Endothelial cell (in vitro differentiated cells): ENCODE results near the gene NXNL2. TPM values are rescaled to one million over a fixed set of nuclear protein-coding genes. Genes with fewer than 3 reads are reported as not detected.

Source experiments
- DNase-seq: peaks from one replicate; pipeline ENCODE4 v3.0.0; 2021; ENCODE audit warnings: low spot score
- H3K27ac Mint-ChIP-seq: one replicate; pipeline ENCODE4 v1.8.0; 2021; ENCODE audit warnings: mixed read lengths, inconsistent platforms; ENCODE audit not compliant: unreplicated experiment
- H3K27me3 Mint-ChIP-seq: one replicate; pipeline ENCODE4 v1.8.0; 2021; ENCODE audit warnings: mild to moderate bottlenecking, moderate library complexity, mixed read lengths, inconsistent platforms; ENCODE audit not compliant: unreplicated experiment
- H3K36me3 Mint-ChIP-seq: one replicate; pipeline ENCODE4 v1.8.0; 2021; ENCODE audit warnings: mild to moderate bottlenecking, low read depth, mixed read lengths, inconsistent platforms; ENCODE audit not compliant: unreplicated experiment
- H3K4me1 Mint-ChIP-seq: one replicate; pipeline ENCODE4 v1.8.0; 2021; ENCODE audit warnings: mild to moderate bottlenecking, mixed read lengths, inconsistent platforms; ENCODE audit not compliant: unreplicated experiment
- H3K4me3 Mint-ChIP-seq: one replicate; pipeline ENCODE4 v1.8.0; 2021; ENCODE audit warnings: mild to moderate bottlenecking, mixed read lengths, inconsistent platforms; ENCODE audit not compliant: unreplicated experiment
- H3K9me3 Mint-ChIP-seq: one replicate; pipeline ENCODE4 v1.8.0; 2021; ENCODE audit warnings: mixed read lengths, inconsistent platforms; ENCODE audit not compliant: unreplicated experiment
- CTCF ChIP-seq: fragments of 200-600 bp; sonication (generic); IDR thresholded peaks from one replicate; pipeline ENCODE4 v1.5.0; 2021; ENCODE audit warnings: antibody characterized with exemption; ENCODE audit not compliant: unreplicated experiment
- total RNA-seq: library from RNA; stranded (reverse); fragmentation: NEBNext Ultra II Directional; extraction: Animal tissue kit (Norgen Biotek cat#: 25700); gene quantifications from one replicate; pipeline ENCODE4 v1.2.1, GENCODE V29; 2021; ENCODE audit not compliant: unreplicated experiment

Gene NXNL2
- total RNA-seq, 1 donor from 2014 or later = not detected

GRCh38 chr9:88559661-88560060, 24.7 kb downstream of the NXNL2 start:
- TF ChIP-seq CTCF = no peak
- DNase-seq = no peak
- no peaks in the 10 kb centered on the region for H3K36me3 Mint-ChIP-seq
- H3K27me3 Mint-ChIP-seq = peaks cover 6% of the 10 kb centered on the region
- H3K4me3 Mint-ChIP-seq = no peak overlapping the region
- no peaks in the 10 kb centered on the region for H3K9me3 Mint-ChIP-seq
- no peaks in the 10 kb centered on the region for H3K4me1 Mint-ChIP-seq
- H3K27ac Mint-ChIP-seq = no peak overlapping the region

DNA sequence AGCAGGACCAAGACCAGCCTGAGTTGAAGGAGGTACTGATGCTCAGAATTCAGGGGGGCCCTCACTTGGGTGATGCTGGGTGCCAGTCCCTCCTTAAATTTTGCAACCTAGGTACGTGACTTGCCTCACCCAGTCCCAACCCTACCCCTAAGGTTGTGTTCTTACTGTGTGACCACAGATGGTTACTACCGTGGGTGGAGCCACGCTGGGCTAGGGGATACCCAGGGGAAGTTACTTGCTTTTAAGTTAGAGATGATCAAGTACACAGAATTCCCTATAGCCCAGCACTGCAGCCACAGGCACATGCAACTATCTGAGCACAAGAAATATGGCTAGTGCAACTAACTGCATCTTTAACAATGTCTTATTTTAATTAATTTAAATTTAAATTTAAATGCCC, 32.9 kb downstream of the NXNL2 start:
- no peak for TF ChIP-seq CTCF
- H3K4me1 Mint-ChIP-seq = no peaks in the 10 kb centered on the region
- no peak for DNase-seq
- no peaks in the 10 kb centered on the region for H3K9me3 Mint-ChIP-seq
- no peak overlapping the region for H3K27ac Mint-ChIP-seq
- H3K27me3 Mint-ChIP-seq = no peaks in the 10 kb centered on the region
- H3K4me3 Mint-ChIP-seq = no peak overlapping the region
- no peaks in the 10 kb centered on the region for H3K36me3 Mint-ChIP-seq

DNA sequence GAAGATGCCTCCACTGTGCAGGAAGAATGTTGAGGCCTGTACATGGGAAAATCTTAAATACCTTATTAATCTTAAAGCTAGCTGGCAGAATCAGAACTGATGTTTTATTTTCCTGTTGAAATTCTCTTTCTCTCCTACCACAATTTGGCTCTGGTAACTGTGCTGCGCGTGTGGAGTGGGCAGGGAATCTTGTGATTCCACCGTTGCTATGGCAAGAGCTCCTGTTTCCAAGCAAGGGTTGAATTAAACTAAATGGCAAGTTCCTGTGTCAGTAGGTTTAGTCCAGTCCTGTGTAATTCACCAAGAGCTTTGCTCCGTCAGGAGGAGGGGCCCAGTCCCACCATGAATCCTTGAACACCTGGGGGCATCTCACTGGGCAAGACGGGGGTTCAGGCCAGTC, 36.4 kb downstream of the NXNL2 start:
- Mint-ChIP-seq H3K9me3 (no peaks in the 10 kb centered on the region), H3K27ac (no peak overlapping the region), H3K36me3 (no peaks in the 10 kb centered on the region), H3K4me1 (no peaks in the 10 kb centered on the region), H3K27me3 (peaks cover 3% of the 10 kb centered on the region), H3K4me3 (no peak overlapping the region)
- no peak for TF ChIP-seq CTCF
- no peak for DNase-seq

DNA sequence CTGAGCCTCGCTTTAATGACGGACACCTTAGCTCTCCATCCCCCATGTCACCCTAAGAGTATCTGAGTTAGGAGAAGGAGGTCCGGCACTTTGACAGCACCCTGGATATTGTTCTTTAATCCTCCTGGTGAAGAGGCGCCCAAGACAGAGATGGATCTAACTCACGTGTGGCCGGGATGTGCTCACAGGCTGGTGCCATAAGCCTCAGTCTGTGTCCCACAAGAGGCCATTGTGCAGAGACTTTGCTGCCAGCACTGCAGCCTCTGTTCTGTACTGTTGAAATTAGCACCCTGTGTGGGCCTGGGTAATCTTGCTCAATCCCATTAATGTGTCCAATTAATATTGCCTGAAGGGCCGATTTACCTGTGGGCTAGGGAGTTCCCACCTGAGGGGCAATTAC, 37.7 kb downstream of the NXNL2 start:
- Mint-ChIP-seq H3K4me3 (no peak overlapping the region), H3K27ac (no peak overlapping the region), H3K27me3 (peaks cover 5% of the 10 kb centered on the region)

GRCh38 chr9:88574953-88575352, 40.0 kb downstream of the NXNL2 start:
- H3K4me1 Mint-ChIP-seq = no peaks in the 10 kb centered on the region
- no peak overlapping the region for H3K27ac Mint-ChIP-seq
- peaks cover 5% of the 10 kb centered on the region for H3K27me3 Mint-ChIP-seq
- H3K4me3 Mint-ChIP-seq = no peak overlapping the region
- no peaks in the 10 kb centered on the region for H3K9me3 Mint-ChIP-seq
- no peaks in the 10 kb centered on the region for H3K36me3 Mint-ChIP-seq
- DNase-seq = no peak
- no peak for TF ChIP-seq CTCF

More for the DNA sequence above, 37.7 kb downstream of the NXNL2 start:
- H3K36me3 Mint-ChIP-seq = no peaks in the 10 kb centered on the region
- H3K4me1 Mint-ChIP-seq = no peaks in the 10 kb centered on the region
- TF ChIP-seq CTCF = no peak
- DNase-seq = no peak
- no peaks in the 10 kb centered on the region for H3K9me3 Mint-ChIP-seq
